ENCODE data around the gene GMDS.
A peak's percentile ranks its signal among the peaks of the same experiment; 100 is the strongest.

Gene GMDS

GRCh38 chr6:2108700-2109306, 136.6 kb downstream of the GMDS start:
- no peaks in the 10 kb centered on the region for H3K79me2 ChIP-seq (ENCODE audit: insufficient read depth, low read length)
- H4K20me1 ChIP-seq (ENCODE audit: insufficient read depth, low read length, poor library complexity, severe bottlenecking), result no peaks in the 10 kb centered on the region
- no peaks in the 10 kb centered on the region for H3K9me3 ChIP-seq (ENCODE audit: insufficient read depth, low read depth, low read length)
- H3K4me3 ChIP-seq (ENCODE audit: low read length, poor library complexity, severe bottlenecking), result no peak overlapping the region
- no peaks in the 10 kb centered on the region for H3F3A ChIP-seq (ENCODE audit: low read depth)
- no peak overlapping the region for H2AFZ ChIP-seq (ENCODE audit: low read length)
- TF ChIP-seq CTCF (conservative IDR thresholded peaks at IDR 0.05; ENCODE audit: low read length), result no peak
- TF ChIP-seq EZH2phosphoT487 (IDR thresholded peaks at IDR 0.05; ENCODE audit: borderline replicate concordance), result no peak
- no peaks in the 10 kb centered on the region for H3K36me3 ChIP-seq (ENCODE audit: insufficient read depth, low read length)
- H3K9me2 ChIP-seq (replicated peaks; ENCODE audit: low read depth, low read length), result no peaks in the 10 kb centered on the region
- H3K4me1 ChIP-seq (ENCODE audit: insufficient read depth, low read length, poor library complexity, severe bottlenecking), result peaks cover 5% of the 10 kb centered on the region
- H3K9ac ChIP-seq (ENCODE audit: low read depth, low read length, poor library complexity, severe bottlenecking), result no peak overlapping the region
- H3K27me3 ChIP-seq (ENCODE audit: insufficient read depth, low read length, poor library complexity, severe bottlenecking), result no peaks in the 10 kb centered on the region
- no peak overlapping the region for H3K4me2 ChIP-seq (ENCODE audit: low read depth, low read length, poor library complexity, severe bottlenecking)

GRCh38 chr6:2104524-2104880, 140.9 kb downstream of the GMDS start:
- Histone ChIP-seq H3K4me1 (ENCODE audit: insufficient read depth, low read length, poor library complexity, severe bottlenecking) (no peaks in the 10 kb centered on the region), H3K79me2 (ENCODE audit: insufficient read depth, low read length) (no peaks in the 10 kb centered on the region), H3K27me3 (ENCODE audit: insufficient read depth, low read length, poor library complexity, severe bottlenecking) (no peaks in the 10 kb centered on the region), H3K36me3 (ENCODE audit: insufficient read depth, low read length) (no peaks in the 10 kb centered on the region), H3K4me2 (ENCODE audit: low read depth, low read length, poor library complexity, severe bottlenecking) (no peak overlapping the region), H4K20me1 (ENCODE audit: insufficient read depth, low read length, poor library complexity, severe bottlenecking) (no peaks in the 10 kb centered on the region), H3K9ac (ENCODE audit: low read depth, low read length, poor library complexity, severe bottlenecking) (no peak overlapping the region), H2AFZ (ENCODE audit: low read length) (no peak overlapping the region), H3K9me3 (ENCODE audit: insufficient read depth, low read depth, low read length) (no peaks in the 10 kb centered on the region), H3K4me3 (ENCODE audit: low read length, poor library complexity, severe bottlenecking) (no peak overlapping the region), H3K9me2 (replicated peaks; ENCODE audit: low read depth, low read length) (no peaks in the 10 kb centered on the region), H3F3A (ENCODE audit: low read depth) (no peaks in the 10 kb centered on the region)
- peak; percentile 11; the same call in 1 of the 2 replicates for TF ChIP-seq CTCF (conservative IDR thresholded peaks at IDR 0.05; ENCODE audit: low read length)
- no peak for TF ChIP-seq EZH2phosphoT487 (IDR thresholded peaks at IDR 0.05; ENCODE audit: borderline replicate concordance)

GRCh38 chr6:2103765-2104523, 141.5 kb downstream of the GMDS start:
- Histone ChIP-seq H3K4me2 (ENCODE audit: low read depth, low read length, poor library complexity, severe bottlenecking) (peak overlapping the region; percentile 3), H3F3A (ENCODE audit: low read depth) (no peaks in the 10 kb centered on the region), H3K27me3 (ENCODE audit: insufficient read depth, low read length, poor library complexity, severe bottlenecking) (no peaks in the 10 kb centered on the region), H3K9me2 (replicated peaks; ENCODE audit: low read depth, low read length) (no peaks in the 10 kb centered on the region), H3K4me3 (ENCODE audit: low read length, poor library complexity, severe bottlenecking) (no peak overlapping the region), H3K79me2 (ENCODE audit: insufficient read depth, low read length) (no peaks in the 10 kb centered on the region), H4K20me1 (ENCODE audit: insufficient read depth, low read length, poor library complexity, severe bottlenecking) (no peaks in the 10 kb centered on the region), H3K36me3 (ENCODE audit: insufficient read depth, low read length) (no peaks in the 10 kb centered on the region), H3K4me1 (ENCODE audit: insufficient read depth, low read length, poor library complexity, severe bottlenecking) (no peaks in the 10 kb centered on the region), H3K9me3 (ENCODE audit: insufficient read depth, low read depth, low read length) (no peaks in the 10 kb centered on the region), H2AFZ (ENCODE audit: low read length) (no peak overlapping the region), H3K9ac (ENCODE audit: low read depth, low read length, poor library complexity, severe bottlenecking) (no peak overlapping the region)
- peak; percentile 89 for TF ChIP-seq CTCF (conservative IDR thresholded peaks at IDR 0.05; ENCODE audit: low read length)
- no peak for TF ChIP-seq EZH2phosphoT487 (IDR thresholded peaks at IDR 0.05; ENCODE audit: borderline replicate concordance)

Data from Loucy (cell line).